KG1 (cell line): Measurements from ENCODE around the gene PRDX2.
A peak's percentile ranks its signal among the peaks of the same experiment; 100 is the strongest.
"Not testable (repeated sequence)": the region's sequence is repeated elsewhere in the genome, so short reads cannot be mapped to it uniquely, and the experiment has no call there.

Experiments
- DNase-seq: peaks from one replicate; lab custom pipeline; 2025; lab: John Stamatoyannopoulos, UW

Gene PRDX2

DNA sequence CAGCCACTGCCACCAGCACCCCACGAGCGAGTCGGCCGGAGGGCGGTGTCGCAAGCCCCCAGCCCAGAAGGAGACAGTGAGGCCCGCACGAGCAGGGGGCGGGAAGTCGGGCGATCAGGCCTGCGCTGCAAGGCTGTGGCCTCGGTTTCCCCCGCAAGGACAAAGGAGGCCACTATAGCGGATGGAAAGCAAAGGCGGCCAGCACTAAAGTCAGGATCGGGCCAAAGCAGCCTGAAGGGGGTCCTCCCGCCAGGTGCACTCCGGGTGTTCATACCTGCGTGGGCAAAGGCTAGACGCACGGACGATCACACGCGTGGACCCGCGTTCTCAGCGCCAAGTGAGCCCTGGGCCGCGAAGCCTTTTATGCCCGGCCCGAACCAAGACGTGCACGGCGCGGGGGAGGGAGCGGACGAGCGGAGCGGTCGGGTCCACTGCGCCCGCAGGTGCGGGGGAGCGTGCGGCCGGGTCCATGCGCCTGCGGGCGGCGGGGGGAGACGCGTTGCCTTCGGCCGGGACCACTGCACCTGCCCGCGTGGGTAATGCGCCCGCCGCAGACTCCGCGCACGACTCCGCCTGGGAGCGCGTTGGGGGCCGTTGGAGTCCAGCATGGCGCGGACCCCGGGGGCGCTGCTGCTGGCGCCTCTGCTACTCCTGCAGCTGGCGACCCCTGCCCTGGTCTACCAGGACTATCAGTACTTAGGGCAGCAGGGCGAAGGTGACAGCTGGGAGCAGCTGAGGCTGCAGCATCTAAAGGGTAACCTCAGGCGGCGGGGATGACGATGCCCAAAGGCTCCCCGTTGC, at the start of gene PRDX2, which contains the start of gene THSD8:
Gene PRDX2 (minus strand): TSS at position 335 of the 801 bp plus-strand sequence. CDS start 539 bp downstream, outside the sequence.
Gene THSD8 (plus strand): TSS at position 604 of the 801 bp plus-strand sequence. CDS start 3 bp downstream, at position 607.
- peak; percentile 37 for DNase-seq

DNA sequence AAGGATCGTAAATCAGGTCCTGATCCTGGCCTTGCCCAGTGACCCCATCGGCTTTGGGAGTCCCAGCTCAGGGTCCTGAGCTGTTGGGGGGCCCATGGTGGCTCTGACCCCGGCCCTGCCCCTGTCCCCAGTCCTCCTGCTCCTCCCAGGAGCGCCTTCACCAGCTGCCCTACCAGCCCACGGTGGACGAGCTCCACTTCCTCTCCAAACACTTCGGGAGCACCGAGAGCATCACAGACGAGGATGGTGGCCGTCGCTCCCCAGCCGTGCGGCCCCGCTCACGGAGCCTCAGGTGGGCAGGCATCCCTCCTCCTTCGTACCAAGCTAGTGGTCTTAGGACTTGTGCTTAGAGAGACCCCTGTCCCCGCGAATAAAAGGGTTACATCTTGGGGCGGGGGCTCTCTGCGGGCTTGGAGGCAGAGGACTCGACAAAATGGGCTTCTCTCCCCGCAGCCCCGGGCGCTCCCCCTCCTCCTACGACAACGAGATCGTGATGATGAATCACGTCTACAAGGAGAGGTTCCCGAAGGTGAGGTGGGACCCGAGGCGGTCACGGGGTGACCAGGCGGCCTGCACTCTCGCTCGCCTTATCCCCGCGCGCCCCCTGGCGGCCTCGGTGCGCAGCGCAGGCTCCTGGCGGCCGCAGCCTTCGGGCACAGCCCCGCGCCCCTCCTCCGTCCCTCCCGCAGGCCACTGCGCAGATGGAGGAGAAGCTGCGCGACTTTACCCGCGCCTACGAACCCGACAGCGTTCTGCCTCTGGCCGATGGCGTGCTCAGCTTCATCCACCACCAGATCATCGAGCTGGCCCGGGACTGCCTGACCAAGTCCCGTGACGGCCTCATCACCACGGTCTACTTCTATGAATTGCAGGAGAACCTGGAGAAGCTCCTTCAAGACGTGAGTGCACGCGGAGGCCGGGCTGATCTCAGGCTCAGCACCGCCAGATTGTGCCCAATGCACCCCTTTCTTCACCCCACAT, 45.8 kb upstream of the PRDX2 start:
- peak; percentile 35 for DNase-seq

GRCh38 chr19:12846613-12847012, 45.0 kb upstream of the PRDX2 start:
- DNase-seq, result not testable (repeated sequence)

DNA sequence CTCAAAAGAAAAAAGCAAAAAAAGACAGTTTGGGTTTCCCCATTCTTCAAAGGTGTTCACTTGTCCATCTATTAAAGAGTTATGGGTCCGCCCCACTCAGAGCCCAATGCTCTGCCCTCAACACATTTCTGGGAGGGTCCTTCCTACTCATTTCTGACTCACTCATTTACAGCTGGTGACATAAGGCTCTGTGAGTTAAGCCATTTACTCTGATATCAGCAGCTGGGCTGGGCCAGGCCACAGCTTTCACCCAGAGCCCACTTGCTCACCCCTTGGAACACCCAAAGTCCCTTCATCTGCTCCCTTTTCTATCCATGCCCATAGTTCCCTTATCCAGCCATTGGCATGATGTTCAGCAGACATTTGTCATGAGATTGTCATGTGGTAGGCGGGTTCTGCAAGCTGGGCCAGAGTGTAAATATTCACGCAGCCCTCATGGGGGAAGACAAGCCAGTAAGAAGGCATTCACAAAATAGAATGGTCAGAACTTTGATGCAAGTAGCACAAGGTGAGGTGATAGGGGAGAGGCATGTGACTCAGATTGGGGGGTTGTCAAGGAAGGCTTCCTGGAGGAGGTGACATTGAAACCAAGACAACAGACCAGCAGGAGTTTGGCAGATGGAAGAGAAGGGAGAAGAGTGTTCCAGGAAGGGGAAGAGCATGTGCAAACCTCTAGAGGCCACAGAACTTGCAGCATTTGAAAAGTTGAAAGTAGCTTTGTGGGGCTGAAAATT, 42.6 kb upstream of the PRDX2 start:
- no peak for DNase-seq

- DNase-seq, result no peak
Measured at GRCh38 chr19:12843328-12843727, 41.7 kb upstream of the PRDX2 start.

GRCh38 chr19:12842511-12842910, 40.9 kb upstream of the PRDX2 start:
- DNase-seq, result no peak

GRCh38 chr19:12841094-12841493, 39.5 kb upstream of the PRDX2 start:
- no peak for DNase-seq

DNA sequence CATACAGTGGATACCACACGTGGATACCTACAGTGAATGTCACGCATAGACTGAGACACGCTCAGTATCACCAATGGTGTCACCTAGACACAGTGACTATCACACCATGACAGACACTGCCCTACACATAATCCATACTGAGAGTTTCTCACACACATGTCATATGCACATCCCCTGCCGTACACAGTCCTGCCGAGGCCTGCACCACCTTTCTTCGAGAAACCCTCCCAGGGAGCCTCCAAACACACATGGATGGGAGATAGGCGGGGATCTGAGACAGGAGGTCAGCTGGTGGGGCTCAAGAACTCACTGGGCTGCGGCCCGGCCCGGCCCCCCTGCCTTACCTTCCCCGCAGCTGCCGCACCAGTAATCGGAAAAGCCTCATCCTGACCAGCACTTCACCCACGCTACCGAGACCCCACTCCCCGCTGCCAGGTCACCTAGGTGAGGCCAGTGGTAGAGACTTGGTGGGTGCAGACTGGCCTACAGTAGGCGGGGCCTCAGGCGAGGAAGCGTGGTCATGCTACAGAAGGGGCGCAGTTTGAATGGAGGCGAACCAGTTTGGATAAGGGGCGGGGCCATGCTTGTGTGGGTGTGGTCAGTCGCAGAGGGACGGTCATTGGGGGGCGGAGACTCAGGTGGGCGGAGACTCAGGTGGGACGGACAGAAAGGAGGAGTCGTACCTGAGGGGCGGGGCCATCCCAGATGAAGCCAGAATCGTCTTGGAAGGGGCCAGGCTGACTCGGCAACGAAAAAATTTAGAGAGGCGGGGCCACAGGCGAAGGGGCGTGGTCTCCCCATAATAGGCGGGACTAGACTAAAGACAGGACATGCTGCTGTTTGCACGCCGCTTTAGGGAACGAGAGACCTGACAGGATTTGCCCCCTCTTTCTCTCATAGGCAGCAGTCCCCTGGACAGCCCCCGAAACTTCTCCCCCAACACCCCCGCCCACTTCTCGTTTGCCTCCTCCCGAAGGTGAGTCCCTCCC, 38.8 kb upstream of the PRDX2 start:
- DNase-seq, result no peak

- no peak for DNase-seq
Measured at GRCh38 chr19:12838886-12839756, 37.5 kb upstream of the PRDX2 start.

DNA sequence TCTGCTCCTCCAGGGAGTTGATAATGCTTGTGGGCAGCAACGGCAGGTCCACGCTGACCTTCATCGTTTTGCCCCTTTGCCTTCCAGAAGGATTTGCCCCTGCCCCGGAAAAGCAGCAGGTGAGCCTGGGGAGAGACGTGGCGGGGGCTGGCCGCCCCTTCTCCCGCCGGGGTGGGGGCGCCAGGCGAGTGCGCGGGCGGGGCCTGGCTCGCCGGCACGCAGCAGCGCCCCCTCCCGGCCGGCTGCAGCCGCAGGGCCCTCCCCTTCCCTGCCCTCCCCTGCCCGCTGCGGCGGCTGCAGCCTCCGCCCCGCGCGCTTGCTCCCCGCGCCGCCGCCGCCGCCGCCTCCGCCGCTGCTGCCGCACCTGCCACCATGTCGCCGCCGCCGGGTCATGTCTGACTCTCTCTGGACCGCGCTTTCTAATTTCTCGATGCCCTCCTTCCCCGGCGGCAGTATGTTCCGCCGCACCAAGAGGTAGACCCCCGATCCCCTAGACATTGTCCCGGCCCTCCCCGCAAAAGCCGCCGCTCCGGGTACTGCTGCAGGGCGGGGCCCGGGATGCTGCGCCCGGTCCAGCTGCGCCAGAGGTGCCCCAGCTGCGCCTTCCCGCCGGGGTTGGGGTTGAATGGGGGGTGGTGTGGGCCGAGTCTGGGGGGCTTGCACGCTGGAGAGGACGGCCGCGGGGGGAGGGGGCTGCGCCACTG, 36.7 kb upstream of the PRDX2 start, which contains the start of gene MAST1:
Gene MAST1 (plus strand): TSS at position 334 of the 704 bp plus-strand sequence. CDS start 58 bp downstream, at position 392.
- no peak for DNase-seq

DNA sequence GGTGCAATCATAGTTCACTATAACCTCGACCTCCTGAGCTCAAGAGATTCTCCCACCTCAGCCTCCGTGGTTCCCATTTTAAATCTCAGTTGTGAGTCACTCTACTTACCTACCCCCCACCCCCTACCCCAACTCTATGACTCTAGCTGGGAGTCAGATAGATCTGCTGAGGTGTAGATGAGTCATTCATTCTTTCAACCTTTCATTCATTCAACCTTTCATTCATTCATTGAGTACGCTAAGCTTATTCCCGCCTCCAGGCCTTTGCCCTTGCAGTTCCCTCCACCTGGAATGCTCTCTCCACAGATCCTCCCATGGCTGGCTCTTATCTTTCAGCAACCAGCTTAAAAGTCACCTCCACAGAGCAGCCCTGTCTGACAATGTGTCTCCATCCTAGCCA, 35.6 kb upstream of the PRDX2 start:
- no peak for DNase-seq

DNA sequence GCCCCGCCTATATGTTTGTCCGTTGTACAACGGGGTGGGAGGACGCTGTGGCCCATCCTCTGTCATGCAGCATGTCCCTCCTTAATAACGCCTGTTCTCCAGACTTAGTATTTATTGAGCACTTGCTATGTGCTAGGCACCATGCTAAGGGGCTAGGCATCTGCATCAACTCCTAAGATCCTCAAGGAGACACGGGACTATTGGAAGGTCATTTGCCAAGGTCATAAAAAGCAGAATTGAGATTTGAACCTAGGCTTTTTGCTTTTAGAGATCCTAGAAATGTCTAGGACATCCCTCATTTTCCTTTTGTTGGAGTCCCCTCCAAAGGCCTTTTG, 34.9 kb upstream of the PRDX2 start:
- no peak for DNase-seq

GRCh38 chr19:12834976-12835757, 33.6 kb upstream of the PRDX2 start:
- DNase-seq, result no peak

GRCh38 chr19:12834566-12834943, 33.0 kb upstream of the PRDX2 start, which contains the start of gene RTBDN:
RTBDN (minus strand) TSS chr19:12834579; CDS start chr19:12829979, 4,600 bp downstream.
- no peak for DNase-seq

GRCh38 chr19:12833738-12834565, 32.4 kb upstream of the PRDX2 start:
- DNase-seq, result no peak

GRCh38 chr19:12833418-12833737, 31.8 kb upstream of the PRDX2 start:
- DNase-seq, result no peak

GRCh38 chr19:12828494-12828893, 26.9 kb upstream of the PRDX2 start:
- no peak for DNase-seq
